ENCODE data around the gene TFPI.
"Not testable (repeated sequence)": the region's sequence is repeated elsewhere in the genome, so short reads cannot be mapped to it uniquely, and the experiment has no call there.

The TFPI gene

GRCh38 chr2:187554011-187554703, at the start of gene TFPI:
TFPI (minus strand) TSS chr2:187554435; CDS start chr2:187503768, 50,667 bp downstream.
- no peak for DNase-seq (ENCODE audit: low read depth)

- DNase-seq (ENCODE audit: low read depth): no peak
Measured at GRCh38 chr2:187594801-187595200, 40.6 kb upstream of the TFPI start.

- DNase-seq (ENCODE audit: low read depth): no peak
Measured at GRCh38 chr2:187593697-187594096, 39.5 kb upstream of the TFPI start.

- DNase-seq (ENCODE audit: low read depth): no peak
Measured at GRCh38 chr2:187593098-187593497, 38.9 kb upstream of the TFPI start.

- no peak for DNase-seq (ENCODE audit: low read depth)
Measured at GRCh38 chr2:187590175-187590574, 35.9 kb upstream of the TFPI start.

GRCh38 chr2:187586011-187586641, 31.9 kb upstream of the TFPI start:
- DNase-seq (ENCODE audit: low read depth): no peak

- no peak for DNase-seq (ENCODE audit: low read depth)
Measured at GRCh38 chr2:187581125-187581896, 27.1 kb upstream of the TFPI start.

- no peak for DNase-seq (ENCODE audit: low read depth)
Measured at GRCh38 chr2:187580462-187581124, 26.4 kb upstream of the TFPI start.

- no peak for DNase-seq (ENCODE audit: low read depth)
Measured at GRCh38 chr2:187577310-187577709, 23.1 kb upstream of the TFPI start.

- no peak for DNase-seq (ENCODE audit: low read depth)
Measured at GRCh38 chr2:187576906-187577305, 22.7 kb upstream of the TFPI start.

- DNase-seq (ENCODE audit: low read depth): no peak
Measured at GRCh38 chr2:187575751-187576067, 21.5 kb upstream of the TFPI start.

GRCh38 chr2:187574969-187575750, 20.9 kb upstream of the TFPI start:
- no peak for DNase-seq (ENCODE audit: low read depth)

- no peak for DNase-seq (ENCODE audit: low read depth)
Measured at GRCh38 chr2:187573722-187574121, 19.5 kb upstream of the TFPI start.

GRCh38 chr2:187571996-187572395, 17.8 kb upstream of the TFPI start:
- DNase-seq (ENCODE audit: low read depth): not testable (repeated sequence)

- DNase-seq (ENCODE audit: low read depth): no peak
Measured at GRCh38 chr2:187569571-187569970, 15.3 kb upstream of the TFPI start.

- no peak for DNase-seq (ENCODE audit: low read depth)
Measured at GRCh38 chr2:187569042-187569441, 14.8 kb upstream of the TFPI start.

GRCh38 chr2:187567126-187567525, 12.9 kb upstream of the TFPI start:
- no peak for DNase-seq (ENCODE audit: low read depth)

- DNase-seq (ENCODE audit: low read depth): no peak
Measured at GRCh38 chr2:187566712-187567111, 12.5 kb upstream of the TFPI start.

GRCh38 chr2:187566266-187566665, 12.0 kb upstream of the TFPI start:
- DNase-seq (ENCODE audit: low read depth): no peak

GRCh38 chr2:187565618-187566017, 11.4 kb upstream of the TFPI start:
- DNase-seq (ENCODE audit: low read depth): not testable (repeated sequence)

GRCh38 chr2:187556493-187556892, 2.3 kb upstream of the TFPI start:
- not testable (repeated sequence) for DNase-seq (ENCODE audit: low read depth)

GRCh38 chr2:187554704-187555082, 458 bp upstream of the TFPI start:
- no peak for DNase-seq (ENCODE audit: low read depth)
